Measurements from ENCODE around the gene PTCH1. TPM values are rescaled to one million over a fixed set of nuclear protein-coding genes. Genes with fewer than 3 reads are reported as not detected.

PTCH1 gene
- total RNA-seq, 1 donor from 2014 or later: 8.2 TPM

- no peak for DNase-seq (ENCODE audit: low spot score in 2 of 2)
- no peak for FAIRE-seq
These were observed 105.5 kb downstream of the PTCH1 start for GRCh38 chr9:95411054-95411892.

- no peak for FAIRE-seq
- DNase-seq (ENCODE audit: low spot score in 2 of 2): no peak
These were observed 106.9 kb downstream of the PTCH1 start for GRCh38 chr9:95409650-95410426.

GRCh38 chr9:95407524-95407923, 109.2 kb downstream of the PTCH1 start:
- FAIRE-seq: no peak

GRCh38 chr9:95406121-95406520, 110.7 kb downstream of the PTCH1 start:
- FAIRE-seq (no peak), DNase-seq (ENCODE audit: low spot score in 2 of 2) (no peak)

More at GRCh38 chr9:95407524-95407923, 109.2 kb downstream of the PTCH1 start:
- no peak for DNase-seq (ENCODE audit: low spot score in 2 of 2)

- DNase-seq (ENCODE audit: low spot score in 2 of 2) (no peak), FAIRE-seq (no peak)
These were observed 117.5 kb downstream of the PTCH1 start for GRCh38 chr9:95399261-95399660.

Small RNA genes lying within 50 kb of the gene (small RNA-seq; reads per million reads assigned to genes)
- not detected for gene MT1P1

Other genes with a start within 250 kb of the PTCH1 start
- gene FANCC, start 199.3 kb downstream of the PTCH1 start, total RNA-seq: 12.2 TPM

All from frontal cortex (tissue), 4 donors.